Measurements from ENCODE around the gene MGLL.

The MGLL gene

GRCh38 chr3:127711021-127711695 lies 111.2 kb downstream of the MGLL start:
- H3K4me2 ChIP-seq (ENCODE audit: low read length), result no peak overlapping the region

GRCh38 chr3:127710155-127710941 lies 112.0 kb downstream of the MGLL start:
- H3K4me3 ChIP-seq (ENCODE audit: low read length), result no peak overlapping the region
- TF ChIP-seq EZH2phosphoT487 (IDR thresholded peaks at IDR 0.05; ENCODE audit: low read depth) (no peak), CTCF (IDR thresholded peaks at IDR 0.05; ENCODE audit: low read depth, low read length) (no peak)
- no peaks in the 10 kb centered on the region for H3K4me1 ChIP-seq (ENCODE audit: low read length)
- H2AFZ ChIP-seq (ENCODE audit: low read depth, low read length), result no peak overlapping the region
- H3K9ac ChIP-seq (ENCODE audit: low read length), result no peak overlapping the region
- no peak overlapping the region for H3K27ac ChIP-seq (ENCODE audit: low read length)
- H3K4me2 ChIP-seq (ENCODE audit: low read length), result no peak overlapping the region
- H3K27me3 ChIP-seq (ENCODE audit: low read depth, low read length), result no peaks in the 10 kb centered on the region
- H3K79me2 ChIP-seq (ENCODE audit: low read length), result 0 out of 2 replicates have a peak, but pooled peaks cover 2% of the 10 kb centered on the region
- H3K9me3 ChIP-seq (ENCODE audit: insufficient read depth, low read length), result no peaks in the 10 kb centered on the region
- no peaks in the 10 kb centered on the region for H4K20me1 ChIP-seq (ENCODE audit: insufficient read depth, low read length)
- peaks cover 71% of the 10 kb centered on the region for H3K36me3 ChIP-seq (replicated peaks; ENCODE audit: low read depth, low read length)

More at GRCh38 chr3:127711021-127711695, 111.2 kb downstream of the MGLL start:
- Histone ChIP-seq H3K27me3 (ENCODE audit: low read depth, low read length) (no peaks in the 10 kb centered on the region), H3K36me3 (replicated peaks; ENCODE audit: low read depth, low read length) (peaks cover 66% of the 10 kb centered on the region), H3K4me3 (ENCODE audit: low read length) (no peak overlapping the region), H3K9ac (ENCODE audit: low read length) (no peak overlapping the region), H3K9me3 (ENCODE audit: insufficient read depth, low read length) (no peaks in the 10 kb centered on the region), H2AFZ (ENCODE audit: low read depth, low read length) (no peak overlapping the region), H3K4me1 (ENCODE audit: low read length) (no peaks in the 10 kb centered on the region), H3K79me2 (ENCODE audit: low read length) (no peaks in the 10 kb centered on the region), H4K20me1 (ENCODE audit: insufficient read depth, low read length) (no peaks in the 10 kb centered on the region), H3K27ac (ENCODE audit: low read length) (no peak overlapping the region)
- TF ChIP-seq CTCF (IDR thresholded peaks at IDR 0.05; ENCODE audit: low read depth, low read length) (no peak), EZH2phosphoT487 (IDR thresholded peaks at IDR 0.05; ENCODE audit: low read depth) (no peak)

- Histone ChIP-seq H3K27me3 (ENCODE audit: low read depth, low read length) (no peaks in the 10 kb centered on the region), H3K4me1 (ENCODE audit: low read length) (no peaks in the 10 kb centered on the region), H3K27ac (ENCODE audit: low read length) (no peak overlapping the region), H3K9me3 (ENCODE audit: insufficient read depth, low read length) (no peaks in the 10 kb centered on the region), H4K20me1 (ENCODE audit: insufficient read depth, low read length) (no peaks in the 10 kb centered on the region), H3K9ac (ENCODE audit: low read length) (no peak overlapping the region), H3K36me3 (replicated peaks; ENCODE audit: low read depth, low read length) (peaks cover 70% of the 10 kb centered on the region), H2AFZ (ENCODE audit: low read depth, low read length) (no peak overlapping the region), H3K4me2 (ENCODE audit: low read length) (no peak overlapping the region), H3K79me2 (ENCODE audit: low read length) (0 out of 2 replicates have a peak, but pooled peaks cover 2% of the 10 kb centered on the region), H3K4me3 (ENCODE audit: low read length) (no peak overlapping the region)
- TF ChIP-seq CTCF (IDR thresholded peaks at IDR 0.05; ENCODE audit: low read depth, low read length), result no peak
- TF ChIP-seq EZH2phosphoT487 (IDR thresholded peaks at IDR 0.05; ENCODE audit: low read depth), result no peak
Observed at GRCh38 chr3:127709320-127710060, 112.8 kb downstream of the MGLL start.

GRCh38 chr3:127708837-127709236 lies 113.5 kb downstream of the MGLL start:
- H3K79me2 ChIP-seq (ENCODE audit: low read length), result peaks cover 5% of the 10 kb centered on the region
- no peak overlapping the region for H3K27ac ChIP-seq (ENCODE audit: low read length)
- no peak overlapping the region for H2AFZ ChIP-seq (ENCODE audit: low read depth, low read length)
- H3K9ac ChIP-seq (ENCODE audit: low read length), result no peak overlapping the region
- H3K27me3 ChIP-seq (ENCODE audit: low read depth, low read length), result no peaks in the 10 kb centered on the region
- H4K20me1 ChIP-seq (ENCODE audit: insufficient read depth, low read length), result no peaks in the 10 kb centered on the region
- TF ChIP-seq EZH2phosphoT487 (IDR thresholded peaks at IDR 0.05; ENCODE audit: low read depth) (no peak), CTCF (IDR thresholded peaks at IDR 0.05; ENCODE audit: low read depth, low read length) (no peak)
- H3K4me2 ChIP-seq (ENCODE audit: low read length), result no peak overlapping the region
- H3K36me3 ChIP-seq (replicated peaks; ENCODE audit: low read depth, low read length), result peaks cover 63% of the 10 kb centered on the region
- H3K4me1 ChIP-seq (ENCODE audit: low read length), result no peaks in the 10 kb centered on the region
- no peaks in the 10 kb centered on the region for H3K9me3 ChIP-seq (ENCODE audit: insufficient read depth, low read length)
- no peak overlapping the region for H3K4me3 ChIP-seq (ENCODE audit: low read length)

Measured in OCI-LY3 (cell line).